Activated CD8-positive, alpha-beta T cell treated with anti-CD3 and anti-CD28 coated beads for 36 hours (primary cell): Measurements from ENCODE around the gene HUNK. TPM values are rescaled to one million over a fixed set of nuclear protein-coding genes. Genes with fewer than 3 reads are reported as not detected.

ENCODE experiments used
- ATAC-seq: fragments of 200-7000 bp; cut with Tn5 transposase; one replicate; pipeline ENCODE4 v1.10.0; 2021; ENCODE audit warnings: mild to moderate bottlenecking, moderate library complexity
- CTCF ChIA-PET: fragments of 350-600 bp; sonication (Branson Sonifier 250); formaldehyde crosslinking; loops from one replicate; lab custom pipeline; 2021; ENCODE audit warnings: antibody characterized with exemption; lab: Charles Lee
- POLR2A ChIA-PET: fragments of 350-600 bp; sonication (Branson Sonifier 250); formaldehyde crosslinking; loops from one replicate; lab custom pipeline; 2021; ENCODE audit warnings: antibody characterized with exemption; lab: Charles Lee
- DNase-seq: peaks from one replicate; pipeline ENCODE4 v3.0.0-alpha.2; 2020
- H3K27ac Mint-ChIP-seq: one replicate; pipeline ENCODE4 v1.8.0; 2021; ENCODE audit warnings: mild to moderate bottlenecking, mixed read lengths
- H3K27me3 Mint-ChIP-seq: one replicate; pipeline ENCODE4 v1.8.0; 2021; ENCODE audit warnings: mixed read lengths
- H3K36me3 Mint-ChIP-seq: one replicate; pipeline ENCODE4 v1.8.0; 2021; ENCODE audit warnings: low read depth, mixed read lengths
- H3K4me1 Mint-ChIP-seq: one replicate; pipeline ENCODE4 v1.8.0; 2021; ENCODE audit warnings: low read depth, mixed read lengths
- H3K4me3 Mint-ChIP-seq: one replicate; pipeline ENCODE4 v1.8.0; 2021; ENCODE audit warnings: mild to moderate bottlenecking, moderate library complexity, mixed read lengths
- H3K9me3 Mint-ChIP-seq: one replicate; pipeline ENCODE4 v1.8.0; 2021; ENCODE audit warnings: mixed read lengths
- intact Hi-C: fragments of 100-400 bp; cut with micrococcal nuclease; formaldehyde crosslinking; loops from one replicate; pipeline ENCODE4 v1.10.0; 2022
- total RNA-seq, 2 experiments: library from RNA; stranded (reverse); gene quantifications; one replicate each; pipeline ENCODE4 v1.2.3, GENCODE V29; 2021
- TF ChIP-seq, protein P1 (sequence below): fragments of 200-600 bp; IDR thresholded peaks from one replicate; pipeline ENCODE4 v1.8.0; 2022; ENCODE audit warnings: antibody characterized with exemption, mild to moderate bottlenecking

Gene HUNK
- total RNA-seq, 2 experiments from 2014 or later, result 0.20 to 0.27 TPM

DNA sequence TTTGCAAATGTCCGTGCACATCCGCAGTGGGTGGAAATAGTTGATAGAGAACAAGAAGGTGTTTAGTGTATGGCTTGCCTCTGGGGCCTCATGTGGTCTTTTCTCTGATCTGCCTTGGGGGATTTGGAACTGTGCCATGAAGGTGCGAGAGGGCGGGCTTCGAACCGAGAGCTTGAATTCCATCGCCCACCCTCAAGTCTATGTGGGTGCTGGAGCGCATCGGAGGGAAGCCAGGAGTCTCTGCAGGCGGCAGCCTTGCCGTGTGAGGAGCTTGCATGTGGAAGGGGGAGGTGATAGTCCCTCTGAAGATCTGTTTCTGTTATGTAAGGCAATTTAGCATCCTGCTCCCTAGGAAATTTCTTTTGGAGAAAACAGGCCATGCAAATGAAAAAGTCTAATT, 119.6 kb downstream of the HUNK start:
- ATAC-seq, result no peak
- DNase-seq, result no peak
- Mint-ChIP-seq H3K4me1 (no peaks in the 10 kb centered on the region), H3K27ac (no peak overlapping the region), H3K27me3 (peaks cover 1% of the 10 kb centered on the region), H3K4me3 (no peak overlapping the region), H3K9me3 (no peaks in the 10 kb centered on the region), H3K36me3 (no peaks in the 10 kb centered on the region)
- TF ChIP-seq, protein P1, sequence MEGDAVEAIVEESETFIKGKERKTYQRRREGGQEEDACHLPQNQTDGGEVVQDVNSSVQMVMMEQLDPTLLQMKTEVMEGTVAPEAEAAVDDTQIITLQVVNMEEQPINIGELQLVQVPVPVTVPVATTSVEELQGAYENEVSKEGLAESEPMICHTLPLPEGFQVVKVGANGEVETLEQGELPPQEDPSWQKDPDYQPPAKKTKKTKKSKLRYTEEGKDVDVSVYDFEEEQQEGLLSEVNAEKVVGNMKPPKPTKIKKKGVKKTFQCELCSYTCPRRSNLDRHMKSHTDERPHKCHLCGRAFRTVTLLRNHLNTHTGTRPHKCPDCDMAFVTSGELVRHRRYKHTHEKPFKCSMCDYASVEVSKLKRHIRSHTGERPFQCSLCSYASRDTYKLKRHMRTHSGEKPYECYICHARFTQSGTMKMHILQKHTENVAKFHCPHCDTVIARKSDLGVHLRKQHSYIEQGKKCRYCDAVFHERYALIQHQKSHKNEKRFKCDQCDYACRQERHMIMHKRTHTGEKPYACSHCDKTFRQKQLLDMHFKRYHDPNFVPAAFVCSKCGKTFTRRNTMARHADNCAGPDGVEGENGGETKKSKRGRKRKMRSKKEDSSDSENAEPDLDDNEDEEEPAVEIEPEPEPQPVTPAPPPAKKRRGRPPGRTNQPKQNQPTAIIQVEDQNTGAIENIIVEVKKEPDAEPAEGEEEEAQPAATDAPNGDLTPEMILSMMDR, result no peak
- ChIA-PET POLR2A (no interaction called here), CTCF (no interaction called here)
- intact Hi-C loops, result no loop called here

DNA sequence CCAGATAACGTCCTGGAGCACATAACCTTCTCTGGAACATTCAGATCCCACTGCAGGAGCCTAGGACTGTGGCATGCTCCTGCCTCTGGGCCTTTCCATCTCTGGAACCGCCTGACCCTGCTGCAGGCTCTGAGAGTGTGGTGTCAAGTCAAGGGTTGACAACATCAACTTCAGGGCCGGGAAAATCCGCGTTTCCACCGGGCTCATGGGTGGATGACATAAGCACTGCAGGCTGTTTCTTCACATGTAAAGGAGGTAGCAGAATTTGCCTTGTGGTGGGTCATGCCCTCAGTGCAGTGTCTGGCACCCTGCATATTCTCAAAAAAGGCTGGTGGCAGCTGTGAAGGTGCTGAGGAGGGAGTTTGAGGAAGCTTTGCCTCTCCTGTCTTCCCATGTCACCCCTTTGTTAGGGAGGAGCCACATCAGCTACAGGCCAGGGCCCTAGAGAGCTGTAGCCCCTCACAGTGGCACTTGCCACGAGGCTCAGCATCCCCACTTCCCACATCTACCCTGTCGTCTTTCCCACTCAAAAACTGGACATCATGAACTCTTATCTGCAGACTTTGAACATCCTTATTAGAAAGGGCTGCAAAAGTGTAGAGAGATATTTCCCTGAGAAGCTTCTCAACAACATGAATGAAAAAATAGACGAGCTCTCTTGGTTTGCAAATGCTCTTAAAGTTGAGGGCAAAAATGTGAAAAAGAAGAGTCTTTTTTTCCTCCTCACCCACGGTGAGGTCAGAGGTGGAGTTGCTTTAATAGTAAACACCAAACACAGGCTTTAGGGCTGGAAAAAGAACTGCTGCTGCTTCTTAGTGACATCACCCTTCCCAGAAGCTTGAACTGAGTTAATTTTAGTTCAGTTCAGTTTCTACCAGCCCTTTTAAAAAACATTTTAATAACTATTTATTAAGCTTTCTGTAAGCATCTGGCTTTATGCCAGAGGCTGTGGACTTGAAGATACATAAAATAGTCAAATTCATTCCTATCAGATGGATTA, 121.3 kb downstream of the HUNK start:
- H3K4me1 Mint-ChIP-seq, result no peaks in the 10 kb centered on the region
- intact Hi-C loops, result no loop called here
- H3K9me3 Mint-ChIP-seq, result no peaks in the 10 kb centered on the region
- CTCF ChIA-PET, result interaction anchor here (0.8 to 0.9 kb wide), 2 partner anchors 9 to 204 kb away, joined by 3 read pairs; no protein-coding TSS in a partner anchor
- no peak for DNase-seq
- no peak for ATAC-seq
- H3K36me3 Mint-ChIP-seq, result no peaks in the 10 kb centered on the region
- POLR2A ChIA-PET, result no interaction called here
- TF ChIP-seq, protein P1, result no peak
- H3K27me3 Mint-ChIP-seq, result peaks cover 1% of the 10 kb centered on the region
- H3K27ac Mint-ChIP-seq, result no peak overlapping the region
- H3K4me3 Mint-ChIP-seq, result no peak overlapping the region

DNA sequence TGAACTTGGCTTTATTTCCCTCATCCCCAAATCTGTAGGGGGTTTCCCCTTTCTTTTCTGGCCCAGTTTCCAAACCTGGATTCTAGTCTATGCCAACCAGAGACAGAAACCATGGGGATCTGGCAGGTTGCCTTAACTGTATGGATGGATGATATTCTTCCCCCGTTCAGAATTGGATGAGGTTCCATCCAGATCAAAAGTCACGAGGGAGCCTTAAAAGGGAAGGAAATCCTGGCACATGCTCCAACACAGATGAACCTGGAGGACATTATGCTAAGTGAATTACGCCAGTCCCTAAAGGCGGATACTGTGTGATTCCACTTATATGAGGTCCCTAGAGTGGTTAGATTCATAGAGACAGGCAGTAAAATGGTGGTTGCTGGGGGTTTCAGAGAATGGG, 124.4 kb downstream of the HUNK start:
- CTCF ChIA-PET, result no interaction called here
- H3K27me3 Mint-ChIP-seq, result no peaks in the 10 kb centered on the region
- no peaks in the 10 kb centered on the region for H3K9me3 Mint-ChIP-seq
- DNase-seq (no peak), ATAC-seq (no peak)
- POLR2A ChIA-PET, result no interaction called here
- intact Hi-C loops, result no loop called here
- TF ChIP-seq, protein P1, result no peak
- H3K27ac Mint-ChIP-seq, result no peak overlapping the region
- H3K4me1 Mint-ChIP-seq, result no peaks in the 10 kb centered on the region
- no peaks in the 10 kb centered on the region for H3K36me3 Mint-ChIP-seq
- H3K4me3 Mint-ChIP-seq, result no peak overlapping the region

DNA sequence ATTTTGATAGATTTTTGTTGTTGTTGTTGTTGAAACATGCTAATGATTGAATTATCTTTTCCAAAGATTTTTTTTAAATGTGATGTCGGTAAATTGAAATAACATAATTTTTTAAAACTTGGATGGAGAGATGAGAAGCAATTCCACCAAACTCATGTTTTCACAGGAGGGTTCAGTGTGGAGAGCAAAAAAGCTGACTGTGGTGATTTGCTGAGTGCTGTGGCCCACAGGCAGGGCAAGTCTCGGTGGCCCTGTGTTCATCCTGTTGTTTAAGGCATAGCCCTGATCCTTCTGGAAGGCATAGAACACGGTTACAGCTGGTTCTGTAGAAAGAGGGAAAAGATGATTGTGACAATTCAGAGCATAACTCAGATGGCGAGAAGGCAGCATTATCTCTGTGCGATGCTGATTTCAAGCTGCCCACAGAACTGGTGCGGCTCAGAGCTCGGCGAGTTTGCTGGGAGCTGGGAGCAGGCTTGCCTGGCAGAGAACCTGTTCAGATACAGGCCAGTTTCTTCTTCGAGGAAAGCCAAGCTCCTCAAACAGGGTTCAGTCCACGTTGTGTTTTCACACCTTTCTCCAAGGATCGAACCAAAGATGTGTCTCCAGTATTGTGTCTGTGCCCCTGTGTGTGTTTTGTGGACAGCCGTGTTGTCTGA, 127.1 kb downstream of the HUNK start:
- Mint-ChIP-seq H3K4me1 (no peaks in the 10 kb centered on the region), H3K9me3 (no peaks in the 10 kb centered on the region), H3K4me3 (no peak overlapping the region), H3K27ac (no peak overlapping the region), H3K36me3 (no peaks in the 10 kb centered on the region), H3K27me3 (no peaks in the 10 kb centered on the region)
- TF ChIP-seq, protein P1, result no peak
- no peak for DNase-seq
- ChIA-PET POLR2A (no interaction called here), CTCF (no interaction called here)
- no peak for ATAC-seq
- intact Hi-C loops, result no loop called here

DNA sequence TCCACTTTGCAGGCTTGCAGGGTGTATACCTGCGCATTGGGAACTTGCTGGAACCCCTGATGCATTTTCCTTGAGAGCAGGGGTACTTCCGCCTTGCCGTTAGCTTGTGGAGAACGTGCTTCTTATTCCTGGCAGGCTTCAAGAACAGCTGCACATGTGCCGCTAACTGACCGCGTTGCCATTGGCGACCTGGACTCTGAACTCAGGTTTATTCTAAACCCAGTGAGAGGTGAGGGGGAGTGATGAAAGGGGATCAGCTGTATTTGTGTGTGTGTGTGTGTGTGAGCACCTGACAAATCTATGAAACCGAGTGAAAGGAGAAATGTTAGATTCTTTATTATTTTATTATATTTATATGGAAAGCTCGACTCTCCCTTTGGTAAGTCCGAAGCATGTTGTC, 128.6 kb downstream of the HUNK start:
- Mint-ChIP-seq H3K9me3 (no peaks in the 10 kb centered on the region), H3K4me1 (no peaks in the 10 kb centered on the region), H3K27ac (no peak overlapping the region), H3K27me3 (no peaks in the 10 kb centered on the region), H3K4me3 (no peak overlapping the region), H3K36me3 (no peaks in the 10 kb centered on the region)
- TF ChIP-seq, protein P1, result no peak
- ChIA-PET POLR2A (no interaction called here), CTCF (interaction anchor here (0.6 kb wide), 1 partner anchor 13 kb away, joined by 3 read pairs; no protein-coding TSS in a partner anchor)
- no peak for ATAC-seq
- no peak for DNase-seq
- intact Hi-C loops, result no loop called here
